Measurements from ENCODE around the gene FMN2. TPM values are rescaled to one million over a fixed set of nuclear protein-coding genes. Genes with fewer than 3 reads are reported as not detected.

The FMN2 gene
- polyA plus RNA-seq, 2 of the 4 experiments (the other 2 are of a cell fraction) = 2.8 to 4.2 TPM

DNA sequence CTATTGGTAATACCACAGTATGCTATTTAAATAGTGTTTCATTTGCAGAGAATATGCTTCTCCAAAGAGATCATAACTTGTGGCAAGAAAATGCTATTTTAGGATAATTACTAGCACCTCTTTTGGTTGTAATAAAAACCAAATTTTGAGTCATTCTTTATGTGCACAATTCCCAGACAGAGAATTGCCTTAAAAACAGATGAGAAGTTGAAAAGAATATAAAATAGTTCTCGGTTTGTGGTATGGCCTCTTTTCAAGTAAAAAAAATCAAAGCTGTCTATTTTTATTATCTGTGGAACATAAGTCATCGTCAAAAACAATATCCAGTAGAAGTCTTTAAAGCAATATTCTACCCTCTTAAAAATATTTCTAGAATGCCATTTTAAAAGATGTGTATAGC lies 334.4 kb downstream of the FMN2 start:
- TF ChIP-seq CHD4 (IDR thresholded peaks at IDR 0.05; ENCODE audit: borderline replicate concordance) (no peak), NFE2L2 (conservative IDR thresholded peaks at IDR 0.05; ENCODE audit: low read length) (no peak), JUN (IDR thresholded peaks at IDR 0.05) (no peak), ZFP36 (IDR thresholded peaks at IDR 0.05; ENCODE audit: borderline replicate concordance, partially characterized antibody) (no peak), CHD2 (IDR thresholded peaks at IDR 0.05; ENCODE audit: low read length, partially characterized antibody) (no peak), TP53 (CRISPR knock-in tag; IDR thresholded peaks at IDR 0.05) (no peak), HOXB5 (CRISPR knock-in tag; IDR thresholded peaks at IDR 0.05) (no peak), EP300 (IDR thresholded peaks at IDR 0.05) (no peak)
- TF ChIP-seq, protein P1, sequence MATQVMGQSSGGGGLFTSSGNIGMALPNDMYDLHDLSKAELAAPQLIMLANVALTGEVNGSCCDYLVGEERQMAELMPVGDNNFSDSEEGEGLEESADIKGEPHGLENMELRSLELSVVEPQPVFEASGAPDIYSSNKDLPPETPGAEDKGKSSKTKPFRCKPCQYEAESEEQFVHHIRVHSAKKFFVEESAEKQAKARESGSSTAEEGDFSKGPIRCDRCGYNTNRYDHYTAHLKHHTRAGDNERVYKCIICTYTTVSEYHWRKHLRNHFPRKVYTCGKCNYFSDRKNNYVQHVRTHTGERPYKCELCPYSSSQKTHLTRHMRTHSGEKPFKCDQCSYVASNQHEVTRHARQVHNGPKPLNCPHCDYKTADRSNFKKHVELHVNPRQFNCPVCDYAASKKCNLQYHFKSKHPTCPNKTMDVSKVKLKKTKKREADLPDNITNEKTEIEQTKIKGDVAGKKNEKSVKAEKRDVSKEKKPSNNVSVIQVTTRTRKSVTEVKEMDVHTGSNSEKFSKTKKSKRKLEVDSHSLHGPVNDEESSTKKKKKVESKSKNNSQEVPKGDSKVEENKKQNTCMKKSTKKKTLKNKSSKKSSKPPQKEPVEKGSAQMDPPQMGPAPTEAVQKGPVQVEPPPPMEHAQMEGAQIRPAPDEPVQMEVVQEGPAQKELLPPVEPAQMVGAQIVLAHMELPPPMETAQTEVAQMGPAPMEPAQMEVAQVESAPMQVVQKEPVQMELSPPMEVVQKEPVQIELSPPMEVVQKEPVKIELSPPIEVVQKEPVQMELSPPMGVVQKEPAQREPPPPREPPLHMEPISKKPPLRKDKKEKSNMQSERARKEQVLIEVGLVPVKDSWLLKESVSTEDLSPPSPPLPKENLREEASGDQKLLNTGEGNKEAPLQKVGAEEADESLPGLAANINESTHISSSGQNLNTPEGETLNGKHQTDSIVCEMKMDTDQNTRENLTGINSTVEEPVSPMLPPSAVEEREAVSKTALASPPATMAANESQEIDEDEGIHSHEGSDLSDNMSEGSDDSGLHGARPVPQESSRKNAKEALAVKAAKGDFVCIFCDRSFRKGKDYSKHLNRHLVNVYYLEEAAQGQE (IDR thresholded peaks at IDR 0.05) = no peak
- TF ChIP-seq, protein P2, sequence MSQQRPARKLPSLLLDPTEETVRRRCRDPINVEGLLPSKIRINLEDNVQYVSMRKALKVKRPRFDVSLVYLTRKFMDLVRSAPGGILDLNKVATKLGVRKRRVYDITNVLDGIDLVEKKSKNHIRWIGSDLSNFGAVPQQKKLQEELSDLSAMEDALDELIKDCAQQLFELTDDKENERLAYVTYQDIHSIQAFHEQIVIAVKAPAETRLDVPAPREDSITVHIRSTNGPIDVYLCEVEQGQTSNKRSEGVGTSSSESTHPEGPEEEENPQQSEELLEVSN (IDR thresholded peaks at IDR 0.05; ENCODE audit: borderline replicate concordance, low read depth) = no peak
- TF ChIP-seq, protein P3, sequence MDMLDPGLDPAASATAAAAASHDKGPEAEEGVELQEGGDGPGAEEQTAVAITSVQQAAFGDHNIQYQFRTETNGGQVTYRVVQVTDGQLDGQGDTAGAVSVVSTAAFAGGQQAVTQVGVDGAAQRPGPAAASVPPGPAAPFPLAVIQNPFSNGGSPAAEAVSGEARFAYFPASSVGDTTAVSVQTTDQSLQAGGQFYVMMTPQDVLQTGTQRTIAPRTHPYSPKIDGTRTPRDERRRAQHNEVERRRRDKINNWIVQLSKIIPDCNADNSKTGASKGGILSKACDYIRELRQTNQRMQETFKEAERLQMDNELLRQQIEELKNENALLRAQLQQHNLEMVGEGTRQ (IDR thresholded peaks at IDR 0.05) = no peak
- Histone ChIP-seq H3K4me1 (peaks cover 13% of the 10 kb centered on the region; the same call in 1 of the 3 replicates), H3K4me2 (no peak overlapping the region), H3K9me3 (no peaks in the 10 kb centered on the region), H3K27ac (no peak overlapping the region), H3K4me3 (no peak overlapping the region)
- DNase-seq (ENCODE audit: low read depth in 1 of 2, low spot score in 1 of 2) (no peak), FAIRE-seq (no peak), ATAC-seq (no peak)
- CTCF ChIA-PET = no interaction called here
- POLR2A ChIA-PET = no interaction called here
- 86% methylated on average over 2 of the region's 2 CpGs for WGBS (ENCODE audit: missing lambda C conversion rate)

DNA sequence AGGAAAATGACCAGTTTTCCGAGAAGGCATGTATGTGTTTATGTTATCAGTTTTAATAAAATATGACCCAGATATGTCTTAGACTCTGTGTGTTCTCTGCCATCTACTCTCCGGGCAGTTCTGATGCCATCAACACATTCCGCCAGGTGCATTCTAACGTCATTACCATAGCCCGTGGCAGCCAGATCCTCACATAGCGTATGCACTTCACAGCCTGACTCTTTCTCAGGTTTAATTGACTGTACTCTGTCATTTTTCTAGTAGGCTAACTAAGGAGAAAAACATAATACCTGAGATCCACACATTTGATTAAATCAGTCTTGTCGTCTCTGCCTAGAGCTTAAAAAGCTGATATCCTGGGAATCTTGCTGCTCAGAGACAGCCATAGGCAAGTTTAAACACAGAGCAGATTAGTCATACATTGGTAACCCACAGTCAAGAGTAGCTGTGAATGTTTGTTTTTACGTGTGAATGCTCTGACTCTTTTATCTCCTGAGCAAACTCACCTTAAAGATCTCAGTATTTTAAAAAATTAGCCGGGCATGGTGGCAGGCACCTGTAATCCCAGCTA lies 344.4 kb downstream of the FMN2 start:
- no peak; a peak in 1 of 6 replicates for ATAC-seq
- Histone ChIP-seq H3K4me3 (no peak overlapping the region), H3K27ac (peak overlapping the region in 1 of 2 experiments; percentile 33; a peak in 2 of 6 replicates), H3K9me3 (no peaks in the 10 kb centered on the region), H3K4me2 (peak overlapping the region; percentile 12; the same call in 2 of the 3 replicates), H3K4me1 (peaks cover 10% of the 10 kb centered on the region)
- no peak for FAIRE-seq
- no peak for DNase-seq (ENCODE audit: low read depth in 1 of 2, low spot score in 1 of 2)
- CTCF ChIA-PET = no interaction called here
- 64% methylated on average over 9 of the region's 9 CpGs for WGBS (ENCODE audit: missing lambda C conversion rate)
- TF ChIP-seq EHMT2 (IDR thresholded peaks at IDR 0.05; ENCODE audit: low read depth) (no peak), HDAC2 (IDR thresholded peaks at IDR 0.05) (no peak), NR3C1 (IDR thresholded peaks at IDR 0.05) (no peak), JUN (IDR thresholded peaks at IDR 0.05) (no peak)
- TF ChIP-seq, protein P4, sequence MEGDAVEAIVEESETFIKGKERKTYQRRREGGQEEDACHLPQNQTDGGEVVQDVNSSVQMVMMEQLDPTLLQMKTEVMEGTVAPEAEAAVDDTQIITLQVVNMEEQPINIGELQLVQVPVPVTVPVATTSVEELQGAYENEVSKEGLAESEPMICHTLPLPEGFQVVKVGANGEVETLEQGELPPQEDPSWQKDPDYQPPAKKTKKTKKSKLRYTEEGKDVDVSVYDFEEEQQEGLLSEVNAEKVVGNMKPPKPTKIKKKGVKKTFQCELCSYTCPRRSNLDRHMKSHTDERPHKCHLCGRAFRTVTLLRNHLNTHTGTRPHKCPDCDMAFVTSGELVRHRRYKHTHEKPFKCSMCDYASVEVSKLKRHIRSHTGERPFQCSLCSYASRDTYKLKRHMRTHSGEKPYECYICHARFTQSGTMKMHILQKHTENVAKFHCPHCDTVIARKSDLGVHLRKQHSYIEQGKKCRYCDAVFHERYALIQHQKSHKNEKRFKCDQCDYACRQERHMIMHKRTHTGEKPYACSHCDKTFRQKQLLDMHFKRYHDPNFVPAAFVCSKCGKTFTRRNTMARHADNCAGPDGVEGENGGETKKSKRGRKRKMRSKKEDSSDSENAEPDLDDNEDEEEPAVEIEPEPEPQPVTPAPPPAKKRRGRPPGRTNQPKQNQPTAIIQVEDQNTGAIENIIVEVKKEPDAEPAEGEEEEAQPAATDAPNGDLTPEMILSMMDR (IDR thresholded peaks at IDR 0.05) = no peak
- TF ChIP-seq, protein P1 (IDR thresholded peaks at IDR 0.05) = no peak
- POLR2A ChIA-PET = no interaction called here
